ENCODE results near the gene CFAP68.

GRCh38 chr11:111905411-111905810 is 26.1 kb downstream of the CFAP68 start:
- no peak for TF ChIP-seq EZH2 (IDR thresholded peaks at IDR 0.05; ENCODE audit: insufficient read depth, poor library complexity, severe bottlenecking)
- TF ChIP-seq EZH2phosphoT487 (IDR thresholded peaks at IDR 0.05; ENCODE audit: insufficient read depth, low read depth), result no peak

All from GM23248 (cell line).